Liver (tissue), 3 donors: ENCODE results near the gene ARL4A.

ENCODE experiments used
- GABPA ChIP-seq, 2 donors: IDR thresholded peaks in 1 of 2; conservative IDR thresholded peaks in 1 of 2; 2 replicates each; pipeline ENCODE4 v1.6.1; 2016; ENCODE audit warnings: antibody characterized with exemption in 2 of 2, mild to moderate bottlenecking in 1 of 2, moderate library complexity in 1 of 2
- JUND ChIP-seq, 2 donors: IDR thresholded peaks; 2 replicates each; pipeline ENCODE4 v1.6.1; 2016; ENCODE audit warnings: antibody characterized with exemption in 2 of 2
- SP1 ChIP-seq: IDR thresholded peaks from 2 replicates; pipeline ENCODE4 v1.6.1; 2018; ENCODE audit warnings: antibody characterized with exemption, mild to moderate bottlenecking
- TF ChIP-seq, protein P1 (sequence below): fragments of 150-350 bp; IDR thresholded peaks from 2 replicates; pipeline ENCODE4 v1.5.1; 2017; ENCODE audit warnings: improper control_type of control experiment, low read depth, low read length; ENCODE audit not compliant: missing input control
- TF ChIP-seq, protein P2 (sequence below): IDR thresholded peaks from 2 replicates; pipeline ENCODE4 v1.6.1; 2016; ENCODE audit warnings: antibody characterized with exemption
- TF ChIP-seq, protein P3 (sequence below): IDR thresholded peaks from 2 replicates; pipeline ENCODE4 v1.6.1; 2016; ENCODE audit warnings: antibody characterized with exemption
- donor health status: healthy.
- donor health status: healthy.

DNA sequence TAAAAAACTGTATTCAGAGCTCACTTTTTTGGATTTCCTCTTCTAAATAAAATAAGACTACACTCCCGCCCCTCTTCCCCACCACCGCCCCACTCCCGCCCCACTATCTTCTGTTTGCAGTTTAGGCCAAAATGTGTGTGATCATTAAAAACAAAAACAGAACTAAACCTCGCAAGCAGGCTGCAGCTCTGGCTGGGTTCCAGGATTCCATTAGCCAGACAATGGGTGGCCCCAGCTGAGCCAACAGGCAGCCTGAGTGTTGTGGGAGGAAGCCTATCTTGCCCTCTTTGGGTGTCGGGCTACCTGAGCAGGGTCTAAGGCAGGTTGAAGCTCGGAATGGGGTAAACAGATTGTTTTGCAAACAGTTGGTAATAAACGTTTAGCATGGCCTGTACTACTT, 41.7 kb downstream of the ARL4A start:
- TF ChIP-seq, protein P1, sequence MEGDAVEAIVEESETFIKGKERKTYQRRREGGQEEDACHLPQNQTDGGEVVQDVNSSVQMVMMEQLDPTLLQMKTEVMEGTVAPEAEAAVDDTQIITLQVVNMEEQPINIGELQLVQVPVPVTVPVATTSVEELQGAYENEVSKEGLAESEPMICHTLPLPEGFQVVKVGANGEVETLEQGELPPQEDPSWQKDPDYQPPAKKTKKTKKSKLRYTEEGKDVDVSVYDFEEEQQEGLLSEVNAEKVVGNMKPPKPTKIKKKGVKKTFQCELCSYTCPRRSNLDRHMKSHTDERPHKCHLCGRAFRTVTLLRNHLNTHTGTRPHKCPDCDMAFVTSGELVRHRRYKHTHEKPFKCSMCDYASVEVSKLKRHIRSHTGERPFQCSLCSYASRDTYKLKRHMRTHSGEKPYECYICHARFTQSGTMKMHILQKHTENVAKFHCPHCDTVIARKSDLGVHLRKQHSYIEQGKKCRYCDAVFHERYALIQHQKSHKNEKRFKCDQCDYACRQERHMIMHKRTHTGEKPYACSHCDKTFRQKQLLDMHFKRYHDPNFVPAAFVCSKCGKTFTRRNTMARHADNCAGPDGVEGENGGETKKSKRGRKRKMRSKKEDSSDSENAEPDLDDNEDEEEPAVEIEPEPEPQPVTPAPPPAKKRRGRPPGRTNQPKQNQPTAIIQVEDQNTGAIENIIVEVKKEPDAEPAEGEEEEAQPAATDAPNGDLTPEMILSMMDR: no peak
- TF ChIP-seq GABPA (IDR thresholded peaks at IDR 0.05 in 1 of 2, conservative IDR thresholded peaks at IDR 0.05 in 1 of 2) (no peak), SP1 (no peak), JUND (IDR thresholded peaks at IDR 0.05) (no peak)
- TF ChIP-seq, protein P2, sequence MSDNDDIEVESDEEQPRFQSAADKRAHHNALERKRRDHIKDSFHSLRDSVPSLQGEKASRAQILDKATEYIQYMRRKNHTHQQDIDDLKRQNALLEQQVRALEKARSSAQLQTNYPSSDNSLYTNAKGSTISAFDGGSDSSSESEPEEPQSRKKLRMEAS: no peak
- TF ChIP-seq, protein P3, sequence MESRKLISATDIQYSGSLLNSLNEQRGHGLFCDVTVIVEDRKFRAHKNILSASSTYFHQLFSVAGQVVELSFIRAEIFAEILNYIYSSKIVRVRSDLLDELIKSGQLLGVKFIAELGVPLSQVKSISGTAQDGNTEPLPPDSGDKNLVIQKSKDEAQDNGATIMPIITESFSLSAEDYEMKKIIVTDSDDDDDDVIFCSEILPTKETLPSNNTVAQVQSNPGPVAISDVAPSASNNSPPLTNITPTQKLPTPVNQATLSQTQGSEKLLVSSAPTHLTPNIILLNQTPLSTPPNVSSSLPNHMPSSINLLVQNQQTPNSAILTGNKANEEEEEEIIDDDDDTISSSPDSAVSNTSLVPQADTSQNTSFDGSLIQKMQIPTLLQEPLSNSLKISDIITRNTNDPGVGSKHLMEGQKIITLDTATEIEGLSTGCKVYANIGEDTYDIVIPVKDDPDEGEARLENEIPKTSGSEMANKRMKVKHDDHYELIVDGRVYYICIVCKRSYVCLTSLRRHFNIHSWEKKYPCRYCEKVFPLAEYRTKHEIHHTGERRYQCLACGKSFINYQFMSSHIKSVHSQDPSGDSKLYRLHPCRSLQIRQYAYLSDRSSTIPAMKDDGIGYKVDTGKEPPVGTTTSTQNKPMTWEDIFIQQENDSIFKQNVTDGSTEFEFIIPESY: no peak
